Activated CD4-positive, alpha-beta memory T cell treated with anti-CD3 and anti-CD28 coated beads, Interleukin-2, amount 10 ng/mL, durations not matched to agents 7 days and 5 days (primary cell): ENCODE measurements around the gene CRCP. TPM values are rescaled to one million over a fixed set of nuclear protein-coding genes. Genes with fewer than 3 reads are reported as not detected.
"Not testable (repeated sequence)": the region's sequence is repeated elsewhere in the genome, so short reads cannot be mapped to it uniquely, and the experiment has no call there.

Experiments used
- CTCF ChIA-PET: fragments of 350-600 bp; sonication (Branson Sonifier 250); formaldehyde crosslinking; loops from one replicate; lab custom pipeline; 2021; ENCODE audit warnings: antibody characterized with exemption, inconsistent platforms; lab: Charles Lee
- POLR2A ChIA-PET: fragments of 350-600 bp; sonication (Branson Sonifier 250); formaldehyde crosslinking; loops from one replicate; lab custom pipeline; 2021; ENCODE audit warnings: antibody characterized with exemption; lab: Charles Lee
- DNase-seq: peaks from one replicate; pipeline ENCODE4 v3.0.0-alpha.2; 2020
- H3K27ac Mint-ChIP-seq: one replicate; pipeline ENCODE4 v1.8.0; 2021; ENCODE audit warnings: mild to moderate bottlenecking, mixed read lengths
- H3K27me3 Mint-ChIP-seq: one replicate; pipeline ENCODE4 v1.8.0; 2021; ENCODE audit warnings: mixed read lengths
- H3K36me3 Mint-ChIP-seq: one replicate; pipeline ENCODE4 v1.8.0; 2021; ENCODE audit warnings: low read depth, mixed read lengths
- H3K4me1 Mint-ChIP-seq: one replicate; pipeline ENCODE4 v1.8.0; 2021; ENCODE audit warnings: mixed read lengths
- H3K4me3 Mint-ChIP-seq: one replicate; pipeline ENCODE4 v1.8.0; 2021; ENCODE audit warnings: mild to moderate bottlenecking, mixed read lengths
- H3K9me3 Mint-ChIP-seq: one replicate; pipeline ENCODE4 v1.8.0; 2021; ENCODE audit warnings: mixed read lengths
- total RNA-seq, 2 experiments: library from RNA; stranded (reverse); gene quantifications; one replicate each; pipeline ENCODE4 v1.2.3, GENCODE V29; 2021

Gene CRCP
- 10 to 100 TPM; 23.6 to 24.0 TPM for total RNA-seq

- Mint-ChIP-seq H3K36me3 (peaks cover 31% of the 10 kb centered on the region), H3K9me3 (no peaks in the 10 kb centered on the region), H3K27me3 (no peaks in the 10 kb centered on the region), H3K4me3 (peak within 1 kb of the TSS; percentile 95), H3K4me1 (peaks cover 46% of the 10 kb centered on the region), H3K27ac (peak within 1 kb of the TSS; percentile 91)
- ChIA-PET POLR2A (interaction anchor here (0.9 to 2.8 kb wide), 14 partner anchors 10 to 729 kb away, joined by 3 to 13 read pairs (median 4); partner anchors contain the start of genes ASL and RABGEF1), CTCF (interaction anchor here (0.5 to 1.6 kb wide), 13 partner anchors 10 to 311 kb away, joined by 3 to 5 read pairs (median 3); partner anchors contain the start of genes ASL and TPST1)
- peak; percentile 84 for DNase-seq
These were observed at the start of gene CRCP for GRCh38 chr7:66114743-66115649. Gene CRCP, plus strand, starts transcription at chr7:66114847. Its CDS starts 116 bp downstream, at chr7:66114963.

- POLR2A ChIA-PET = no interaction called here
- no peaks in the 10 kb centered on the region for H3K9me3 Mint-ChIP-seq
- CTCF ChIA-PET = no interaction called here
- H3K36me3 Mint-ChIP-seq = no peaks in the 10 kb centered on the region
- peaks cover 7% of the 10 kb centered on the region for H3K27me3 Mint-ChIP-seq
- no peak for DNase-seq
- no peak overlapping the region for H3K27ac Mint-ChIP-seq
- no peaks in the 10 kb centered on the region for H3K4me1 Mint-ChIP-seq
- no peak overlapping the region for H3K4me3 Mint-ChIP-seq
These were observed 44.9 kb upstream of the CRCP start for GRCh38 chr7:66069732-66070131.

- POLR2A ChIA-PET = no interaction called here
- CTCF ChIA-PET = no interaction called here
- H3K9me3 Mint-ChIP-seq = no peaks in the 10 kb centered on the region
These were observed 44.4 kb upstream of the CRCP start for GRCh38 chr7:66070222-66070621.

GRCh38 chr7:66072208-66072607, 42.4 kb upstream of the CRCP start:
- H3K27ac Mint-ChIP-seq, CTCF ChIA-PET, H3K27me3 Mint-ChIP-seq, DNase-seq, H3K36me3 Mint-ChIP-seq, POLR2A ChIA-PET, H3K4me3 Mint-ChIP-seq, H3K9me3 Mint-ChIP-seq: not testable (repeated sequence)
- peaks cover 14% of the 10 kb centered on the region for H3K4me1 Mint-ChIP-seq

More at GRCh38 chr7:66070222-66070621, 44.4 kb upstream of the CRCP start:
- H3K36me3 Mint-ChIP-seq = no peaks in the 10 kb centered on the region
- no peak overlapping the region for H3K27ac Mint-ChIP-seq
- H3K27me3 Mint-ChIP-seq = peaks cover 7% of the 10 kb centered on the region
- H3K4me1 Mint-ChIP-seq = peaks cover 1% of the 10 kb centered on the region
- H3K4me3 Mint-ChIP-seq = no peak overlapping the region
- DNase-seq = no peak

GRCh38 chr7:66075590-66076461, 38.8 kb upstream of the CRCP start, which contains the start of gene ASL:
Gene ASL, plus strand, starts transcription at chr7:66075819. Its CDS starts 263 bp downstream, at chr7:66076082.
- Mint-ChIP-seq H3K27me3 (peaks cover 1% of the 10 kb centered on the region), H3K9me3 (no peaks in the 10 kb centered on the region), H3K4me3 (peak within 1 kb of the TSS; percentile 77), H3K36me3 (no peaks in the 10 kb centered on the region), H3K4me1 (peaks cover 20% of the 10 kb centered on the region), H3K27ac (peak within 1 kb of the TSS; percentile 62)
- peak; percentile 92 for DNase-seq
- CTCF ChIA-PET = interaction anchor here (0.8 kb wide), 2 partner anchors 39 to 45 kb away, joined by 3 to 4 read pairs; partner anchors contain the start of gene CRCP
- POLR2A ChIA-PET = interaction anchor here (0.7 to 3.8 kb wide), 4 partner anchors 22 to 920 kb away, joined by 3 to 13 read pairs (median 4); partner anchors contain the start of genes CRCP and SBDS

- no peaks in the 10 kb centered on the region for H3K36me3 Mint-ChIP-seq
- peak overlapping the region; percentile 77 for H3K4me3 Mint-ChIP-seq
- ChIA-PET POLR2A (interaction anchor here (0.6 to 3.8 kb wide), 3 partner anchors 38 to 96 kb away, joined by 3 to 13 read pairs (median 5); partner anchors contain the start of gene CRCP), CTCF (no interaction called here)
- no peak for DNase-seq
- H3K27ac Mint-ChIP-seq = peak overlapping the region; percentile 56
- H3K4me1 Mint-ChIP-seq = peaks cover 20% of the 10 kb centered on the region
- H3K9me3 Mint-ChIP-seq = no peaks in the 10 kb centered on the region
- peaks cover under 1% of the 10 kb centered on the region for H3K27me3 Mint-ChIP-seq
These were observed 38.0 kb upstream of the CRCP start for GRCh38 chr7:66076462-66077329.

GRCh38 chr7:66078067-66078466, 36.6 kb upstream of the CRCP start:
- no peak overlapping the region for H3K27ac Mint-ChIP-seq
- DNase-seq = no peak
- H3K9me3 Mint-ChIP-seq = no peaks in the 10 kb centered on the region
- CTCF ChIA-PET = no interaction called here
- peaks cover 4% of the 10 kb centered on the region for H3K36me3 Mint-ChIP-seq
- H3K27me3 Mint-ChIP-seq = no peaks in the 10 kb centered on the region
- POLR2A ChIA-PET = interaction anchor here (3.8 kb wide), 1 partner anchor 37 kb away, joined by 13 read pairs; the partner anchor contains the start of gene CRCP
- H3K4me1 Mint-ChIP-seq = peaks cover 20% of the 10 kb centered on the region
- no peak overlapping the region for H3K4me3 Mint-ChIP-seq

- H3K27me3 Mint-ChIP-seq = no peaks in the 10 kb centered on the region
- H3K36me3 Mint-ChIP-seq = peaks cover 9% of the 10 kb centered on the region
- DNase-seq = no peak
- ChIA-PET POLR2A (no interaction called here), CTCF (no interaction called here)
- H3K27ac Mint-ChIP-seq = no peak overlapping the region
- H3K9me3 Mint-ChIP-seq = no peaks in the 10 kb centered on the region
- peaks cover 7% of the 10 kb centered on the region for H3K4me1 Mint-ChIP-seq
- no peak overlapping the region for H3K4me3 Mint-ChIP-seq
These were observed 32.6 kb upstream of the CRCP start for GRCh38 chr7:66082083-66082482.

- Mint-ChIP-seq H3K27me3 (no peaks in the 10 kb centered on the region), H3K27ac (no peak overlapping the region), H3K36me3 (peaks cover 9% of the 10 kb centered on the region), H3K4me3 (no peak overlapping the region), H3K4me1 (peaks cover 2% of the 10 kb centered on the region), H3K9me3 (no peaks in the 10 kb centered on the region)
- ChIA-PET CTCF (no interaction called here), POLR2A (no interaction called here)
- DNase-seq = no peak
These were observed 31.7 kb upstream of the CRCP start for GRCh38 chr7:66082886-66083415.

GRCh38 chr7:66083677-66084076, 31.0 kb upstream of the CRCP start:
- no peaks in the 10 kb centered on the region for H3K27me3 Mint-ChIP-seq
- peaks cover 9% of the 10 kb centered on the region for H3K36me3 Mint-ChIP-seq
- H3K27ac Mint-ChIP-seq = no peak overlapping the region
- no peak overlapping the region for H3K4me3 Mint-ChIP-seq
- H3K9me3 Mint-ChIP-seq = no peaks in the 10 kb centered on the region
- H3K4me1 Mint-ChIP-seq = no peaks in the 10 kb centered on the region
- CTCF ChIA-PET = interaction anchor here (1.2 kb wide), 1 partner anchor 31 kb away, joined by 3 read pairs; the partner anchor contains the start of gene CRCP
- POLR2A ChIA-PET = no interaction called here
- no peak for DNase-seq

GRCh38 chr7:66088861-66089838, 25.5 kb upstream of the CRCP start:
- POLR2A ChIA-PET = interaction anchor here (0.6 kb wide), 1 partner anchor 592 kb away, joined by 5 read pairs; no protein-coding TSS in a partner anchor
- H3K4me3 Mint-ChIP-seq = no peak overlapping the region
- no peak for DNase-seq
- peaks cover 4% of the 10 kb centered on the region for H3K36me3 Mint-ChIP-seq
- no peaks in the 10 kb centered on the region for H3K9me3 Mint-ChIP-seq
- no peak overlapping the region for H3K27ac Mint-ChIP-seq
- CTCF ChIA-PET = no interaction called here
- no peaks in the 10 kb centered on the region for H3K27me3 Mint-ChIP-seq
- no peaks in the 10 kb centered on the region for H3K4me1 Mint-ChIP-seq
